Body of pancreas (tissue), 4 donors: ENCODE data around the gene FGR. TPM values are rescaled to one million over a fixed set of nuclear protein-coding genes. Genes with fewer than 3 reads are reported as not detected.

Source experiments
- ATAC-seq: fragments of 150-250 bp; one replicate; pipeline ENCODE4 v1.9.1; 2016
- DNase-seq, 4 donors: peaks; one replicate each; pipeline ENCODE4 v3.0.0-alpha.2; 2019
- H3K27ac ChIP-seq, 4 donors: fragments of 200-600 bp; sonication (generic); 1 replicate in 3 of 4; 2 replicates in 1 of 4; pipeline versions ENCODE4 v1.5.1 to v1.6.1; 2016 to 2019; ENCODE audit warnings: mild to moderate bottlenecking in 1 of 4, mixed read lengths in 1 of 4, moderate library complexity in 1 of 4
- H3K27me3 ChIP-seq, 2 donors: fragments of 200-600 bp; sonication (generic); one replicate each; pipeline ENCODE4 v1.6.0; 2016; ENCODE audit warnings: mild to moderate bottlenecking in 1 of 2
- H3K36me3 ChIP-seq, 2 donors: fragments of 200-600 bp; sonication (generic); replicated peaks in 1 of 2; 2 replicates each; pipeline ENCODE4 v1.5.1; 2016; ENCODE audit warnings: low read depth in 2 of 2; ENCODE audit not compliant: insufficient read depth in 1 of 2
- H3K4me1 ChIP-seq: fragments of 200-600 bp; sonication (generic); one replicate; pipeline ENCODE4 v1.6.0; 2016
- H3K4me3 ChIP-seq, 2 donors: fragments of 200-600 bp; sonication (generic); 1 replicate in 1 of 2; 2 replicates in 1 of 2; pipeline ENCODE4 v1.5.1; 2016 to 2019
- H3K9me3 ChIP-seq, 3 donors: fragments of 200-600 bp; sonication (generic); 1 replicate in 2 of 3; 2 replicates in 1 of 3; pipeline ENCODE4 v1.5.1; 2016
- POLR2A ChIP-seq, 3 donors: fragments of 450-650 bp; IDR thresholded peaks; one replicate each; pipeline ENCODE4 v1.6.1; 2016; ENCODE audit warnings: antibody characterized with exemption in 3 of 3, mild to moderate bottlenecking in 2 of 3
- WGBS, 2 donors: methylation state at CpG; one replicate each; pipeline ENCODE4 v1.1.5; 2017; 5-methylcytosine and 5-hydroxymethylcytosine counted together
- intact Hi-C: fragments of 100-400 bp; cut with DNase I; formaldehyde crosslinking; loops from one replicate; pipeline ENCODE4 v1.15.1; 2023
- total RNA-seq, 2 donors: library from RNA; depleted of rRNA; stranded (reverse); fragments of >200 nt; gene quantifications; one replicate each; pipeline ENCODE4 v1.1.0, GENCODE V29; 2016
- TF ChIP-seq, protein P1 (sequence below), 7 experiments: fragments of 450-650 bp in 4 of 7; fragments of 200-600 bp in 3 of 7; sonication (generic) in 3 of 7; IDR thresholded peaks; one replicate each; pipeline ENCODE4 v1.5.1; 2016 to 2019; ENCODE audit warnings: antibody characterized with exemption in 7 of 7

The FGR gene
- total RNA-seq, 2 donors from 2014 or later: 3.0 to 5.4 TPM

DNA sequence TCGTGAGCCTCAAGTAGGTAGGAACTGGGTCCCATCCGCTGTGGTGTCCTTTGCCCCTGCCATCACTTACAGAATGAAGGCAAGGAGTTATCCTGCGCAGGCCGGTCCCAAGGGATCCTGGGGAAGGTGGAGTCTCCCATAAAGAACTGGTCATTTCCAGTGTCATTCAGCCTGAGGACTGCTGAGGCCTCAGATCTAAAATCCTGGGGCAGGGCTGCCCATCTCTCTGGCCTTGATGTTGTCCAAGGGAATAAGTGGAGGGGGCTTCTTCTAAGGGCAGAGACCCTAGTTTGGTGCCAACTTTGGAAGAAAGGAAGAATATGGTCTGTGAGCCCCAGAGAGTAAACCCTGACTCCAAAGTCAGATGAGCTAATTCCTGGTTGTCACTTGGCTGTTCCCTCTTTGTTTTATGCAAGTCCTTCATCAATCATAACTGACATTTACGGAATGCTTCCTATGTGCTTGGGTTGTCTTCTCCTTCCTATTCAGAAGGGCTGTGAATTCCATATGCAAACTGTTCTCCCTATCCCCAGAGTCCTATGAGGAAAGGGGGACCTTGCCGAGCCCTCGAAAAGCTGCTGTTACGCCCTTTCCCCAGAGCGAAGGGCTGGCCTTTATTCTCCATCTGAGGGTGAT is 30.1 kb upstream of the FGR start:
- H3K9me3 ChIP-seq: no peaks in the 10 kb centered on the region
- peaks cover 13% of the 10 kb centered on the region for H3K4me1 ChIP-seq
- no peak overlapping the region for H3K4me3 ChIP-seq
- H3K36me3 ChIP-seq: no peaks in the 10 kb centered on the region
- no peaks in the 10 kb centered on the region for H3K27me3 ChIP-seq
- intact Hi-C loops: loop anchor here (2.0 kb wide), 1 partner anchor 54 kb away; no protein-coding TSS in a partner anchor
- TF ChIP-seq, protein P1, sequence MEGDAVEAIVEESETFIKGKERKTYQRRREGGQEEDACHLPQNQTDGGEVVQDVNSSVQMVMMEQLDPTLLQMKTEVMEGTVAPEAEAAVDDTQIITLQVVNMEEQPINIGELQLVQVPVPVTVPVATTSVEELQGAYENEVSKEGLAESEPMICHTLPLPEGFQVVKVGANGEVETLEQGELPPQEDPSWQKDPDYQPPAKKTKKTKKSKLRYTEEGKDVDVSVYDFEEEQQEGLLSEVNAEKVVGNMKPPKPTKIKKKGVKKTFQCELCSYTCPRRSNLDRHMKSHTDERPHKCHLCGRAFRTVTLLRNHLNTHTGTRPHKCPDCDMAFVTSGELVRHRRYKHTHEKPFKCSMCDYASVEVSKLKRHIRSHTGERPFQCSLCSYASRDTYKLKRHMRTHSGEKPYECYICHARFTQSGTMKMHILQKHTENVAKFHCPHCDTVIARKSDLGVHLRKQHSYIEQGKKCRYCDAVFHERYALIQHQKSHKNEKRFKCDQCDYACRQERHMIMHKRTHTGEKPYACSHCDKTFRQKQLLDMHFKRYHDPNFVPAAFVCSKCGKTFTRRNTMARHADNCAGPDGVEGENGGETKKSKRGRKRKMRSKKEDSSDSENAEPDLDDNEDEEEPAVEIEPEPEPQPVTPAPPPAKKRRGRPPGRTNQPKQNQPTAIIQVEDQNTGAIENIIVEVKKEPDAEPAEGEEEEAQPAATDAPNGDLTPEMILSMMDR (IDR thresholded peaks at IDR 0.05): no peak
- no peak for TF ChIP-seq POLR2A (IDR thresholded peaks at IDR 0.05)
- 87 to 90% methylated on average over 9 of the region's 9 CpGs for WGBS, 2 donors
- no peak for ATAC-seq
- DNase-seq: no peak
- no peak overlapping the region for H3K27ac ChIP-seq

GRCh38 chr1:27664291-27664690 is 29.3 kb upstream of the FGR start:
- H3K4me3 ChIP-seq: no peak overlapping the region
- no peaks in the 10 kb centered on the region for H3K27me3 ChIP-seq
- intact Hi-C loops: loop anchor here (2.0 kb wide), 1 partner anchor 53 kb away; no protein-coding TSS in a partner anchor
- no peaks in the 10 kb centered on the region for H3K9me3 ChIP-seq
- H3K4me1 ChIP-seq: peaks cover 7% of the 10 kb centered on the region
- no peak overlapping the region for H3K27ac ChIP-seq
- WGBS, 2 donors: 70 to 77% methylated on average over 8 of the region's 8 CpGs
- H3K36me3 ChIP-seq: no peaks in the 10 kb centered on the region
- ATAC-seq (no peak), DNase-seq (no peak)
- no peak for TF ChIP-seq POLR2A (IDR thresholded peaks at IDR 0.05)
- TF ChIP-seq, protein P1 (IDR thresholded peaks at IDR 0.05): no peak

- intact Hi-C loops: no loop called here
- H3K27ac ChIP-seq: peak overlapping the region in 2 of 4 donors; percentile 18 to 36
- peak; percentile 72 for ATAC-seq
These were observed 27.9 kb upstream of the FGR start for GRCh38 chr1:27662707-27663393.

DNA sequence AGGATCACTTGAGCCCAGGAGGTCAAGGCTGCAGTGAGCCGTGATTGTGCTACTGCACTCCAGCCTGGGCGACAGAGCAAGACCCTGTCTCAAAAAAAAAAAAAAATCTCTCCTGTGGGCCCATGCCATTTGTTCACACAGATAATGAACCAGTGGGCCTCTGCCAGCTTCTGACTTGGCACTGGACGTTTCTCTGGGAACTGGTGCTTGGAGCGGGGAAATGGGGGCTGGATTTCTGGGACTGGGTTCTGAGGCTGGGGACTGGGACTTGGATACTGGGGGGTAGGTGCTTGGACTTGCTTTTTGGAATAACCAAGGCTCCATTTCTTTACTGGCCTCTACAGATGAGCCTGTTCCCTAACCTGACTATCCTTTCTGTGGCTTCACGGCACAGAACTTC is 27.3 kb upstream of the FGR start:
- DNase-seq: no peak
- H3K4me1 ChIP-seq: peaks cover 5% of the 10 kb centered on the region
- peak overlapping the region in 1 of 4 donors; percentile 36 for H3K27ac ChIP-seq
- H3K36me3 ChIP-seq: no peaks in the 10 kb centered on the region
- 70 to 72% methylated on average over 5 of the region's 5 CpGs for WGBS, 2 donors
- no peak overlapping the region for H3K4me3 ChIP-seq
- TF ChIP-seq, protein P1 (IDR thresholded peaks at IDR 0.05): no peak
- TF ChIP-seq POLR2A (IDR thresholded peaks at IDR 0.05): no peak
- H3K27me3 ChIP-seq: no peaks in the 10 kb centered on the region
- no peak for ATAC-seq
- intact Hi-C loops: no loop called here
- no peaks in the 10 kb centered on the region for H3K9me3 ChIP-seq

More at GRCh38 chr1:27662707-27663393, 27.9 kb upstream of the FGR start:
- H3K36me3 ChIP-seq: no peaks in the 10 kb centered on the region
- H3K4me1 ChIP-seq: peaks cover 5% of the 10 kb centered on the region
- WGBS, 2 donors: 19 to 25% methylated on average over 11 to 12 of the region's 12 CpGs
- DNase-seq: peak; percentile 82 to 90 (median 84)
- TF ChIP-seq, protein P1 (IDR thresholded peaks at IDR 0.05): peak; percentile 51 to 95 (median 91)
- TF ChIP-seq POLR2A (IDR thresholded peaks at IDR 0.05): no peak
- no peak overlapping the region for H3K4me3 ChIP-seq
- H3K9me3 ChIP-seq: no peaks in the 10 kb centered on the region
- H3K27me3 ChIP-seq: no peaks in the 10 kb centered on the region
